Measurements from ENCODE around the gene ATP11A. TPM values are rescaled to one million over a fixed set of nuclear protein-coding genes. Genes with fewer than 3 reads are reported as not detected.

ATP11A gene
- total RNA-seq, 6 experiments from 2014 or later, result 24.3 to 57.4 (median 33.1) TPM

DNA sequence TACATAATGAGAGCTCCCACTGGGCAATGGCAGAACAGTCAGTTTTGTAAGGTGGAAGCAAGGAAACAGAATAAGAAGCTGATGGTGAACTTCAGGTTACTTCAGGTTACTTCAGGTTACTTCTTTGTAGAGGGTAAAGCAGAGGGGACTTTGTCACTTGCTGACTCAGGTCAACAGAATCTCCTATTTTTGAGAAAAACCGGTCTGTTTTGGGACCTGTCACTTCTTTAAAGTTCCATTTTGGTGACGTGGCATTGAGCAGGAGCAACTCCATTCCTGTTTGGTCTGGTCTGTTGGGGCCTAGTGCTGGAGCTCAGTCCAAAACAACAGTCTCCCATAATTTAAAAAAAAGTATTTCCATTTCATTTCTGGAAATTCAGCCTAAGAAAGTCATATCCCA, 29.7 kb downstream of the ATP11A start:
- WGBS (ENCODE audit: insufficient coverage, low coverage, low lambda C conversion rate, missing lambda C conversion rate), result 58% methylated on average over 2 of the region's 2 CpGs
- no peak for TF ChIP-seq POLR2A (IDR thresholded peaks at IDR 0.05)
- TF ChIP-seq, protein P1, sequence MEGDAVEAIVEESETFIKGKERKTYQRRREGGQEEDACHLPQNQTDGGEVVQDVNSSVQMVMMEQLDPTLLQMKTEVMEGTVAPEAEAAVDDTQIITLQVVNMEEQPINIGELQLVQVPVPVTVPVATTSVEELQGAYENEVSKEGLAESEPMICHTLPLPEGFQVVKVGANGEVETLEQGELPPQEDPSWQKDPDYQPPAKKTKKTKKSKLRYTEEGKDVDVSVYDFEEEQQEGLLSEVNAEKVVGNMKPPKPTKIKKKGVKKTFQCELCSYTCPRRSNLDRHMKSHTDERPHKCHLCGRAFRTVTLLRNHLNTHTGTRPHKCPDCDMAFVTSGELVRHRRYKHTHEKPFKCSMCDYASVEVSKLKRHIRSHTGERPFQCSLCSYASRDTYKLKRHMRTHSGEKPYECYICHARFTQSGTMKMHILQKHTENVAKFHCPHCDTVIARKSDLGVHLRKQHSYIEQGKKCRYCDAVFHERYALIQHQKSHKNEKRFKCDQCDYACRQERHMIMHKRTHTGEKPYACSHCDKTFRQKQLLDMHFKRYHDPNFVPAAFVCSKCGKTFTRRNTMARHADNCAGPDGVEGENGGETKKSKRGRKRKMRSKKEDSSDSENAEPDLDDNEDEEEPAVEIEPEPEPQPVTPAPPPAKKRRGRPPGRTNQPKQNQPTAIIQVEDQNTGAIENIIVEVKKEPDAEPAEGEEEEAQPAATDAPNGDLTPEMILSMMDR (IDR thresholded peaks at IDR 0.05), result no peak
- no peak for DNase-seq

DNA sequence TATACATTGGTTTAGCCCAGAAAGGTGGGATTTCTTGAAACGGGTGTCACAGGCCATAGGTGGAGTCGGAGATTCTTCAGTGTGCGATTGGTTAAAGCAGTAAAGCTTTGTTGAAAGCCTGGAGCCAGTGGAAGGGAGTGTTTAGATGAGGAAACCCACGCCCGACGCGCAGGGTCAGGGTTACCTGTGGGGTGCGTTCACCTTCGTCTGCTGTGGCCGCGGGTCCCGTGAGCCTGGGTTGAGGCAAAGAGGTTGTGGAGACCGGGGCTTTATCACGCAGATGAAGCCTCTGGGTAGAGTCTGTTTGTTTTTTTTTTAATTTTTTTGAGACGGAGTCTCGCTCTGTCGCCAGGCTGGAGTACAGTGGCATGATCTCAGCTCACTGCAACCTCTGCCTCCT, 30.4 kb downstream of the ATP11A start:
- ATAC-seq, result no peak
- Histone ChIP-seq H3K4me1 (peaks cover 0 to 6% (median 2%) of the 10 kb centered on the region in 4 donors), H3K4me3 (no peak overlapping the region), H3K27me3 (no peaks in the 10 kb centered on the region), H3K27ac (no peak overlapping the region), H3K36me3 (no peaks in the 10 kb centered on the region), H3K9me3 (no peaks in the 10 kb centered on the region)
- 95% methylated on average over 14 of the region's 17 CpGs for WGBS (ENCODE audit: insufficient coverage, low coverage, low lambda C conversion rate, missing lambda C conversion rate)
- no peak for TF ChIP-seq POLR2A (IDR thresholded peaks at IDR 0.05)
- TF ChIP-seq, protein P1 (IDR thresholded peaks at IDR 0.05), result no peak
- intact Hi-C loops (cut with DNase I), result no loop called here
- DNase-seq, result no peak

More for the DNA sequence above, 29.7 kb downstream of the ATP11A start:
- Histone ChIP-seq H3K4me3 (no peak overlapping the region), H3K27ac (no peak overlapping the region), H3K27me3 (no peaks in the 10 kb centered on the region), H3K4me1 (peaks cover 0 to 6% (median 2%) of the 10 kb centered on the region in 4 donors), H3K9me3 (no peaks in the 10 kb centered on the region), H3K36me3 (no peaks in the 10 kb centered on the region)
- ATAC-seq, result no peak
- intact Hi-C loops (cut with DNase I), result no loop called here

DNA sequence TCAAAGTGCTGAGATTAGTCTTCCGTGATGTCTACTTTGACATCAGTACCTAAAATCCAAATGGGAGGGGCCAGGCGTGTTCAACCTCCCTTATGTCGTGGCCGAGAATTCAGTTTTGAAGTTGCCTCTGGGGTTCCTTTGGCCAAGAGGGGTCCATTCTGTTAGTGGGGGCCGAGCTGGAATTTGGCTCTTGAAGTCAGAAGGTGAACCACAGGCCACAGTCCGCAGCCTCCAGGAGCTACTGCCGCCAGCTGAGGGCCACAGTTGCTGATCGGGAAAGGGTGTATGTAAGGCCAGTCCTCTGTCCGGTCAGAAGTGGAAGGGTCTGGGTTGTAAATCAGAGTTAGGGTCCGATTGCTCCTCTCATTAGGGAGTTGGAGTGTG, 31.0 kb downstream of the ATP11A start:
- DNase-seq, result no peak
- no peak for TF ChIP-seq POLR2A (IDR thresholded peaks at IDR 0.05)
- TF ChIP-seq, protein P1 (IDR thresholded peaks at IDR 0.05), result no peak
- Histone ChIP-seq H3K27me3 (no peaks in the 10 kb centered on the region), H3K9me3 (no peaks in the 10 kb centered on the region), H3K27ac (peak overlapping the region in 1 of 3 donors; percentile 59), H3K4me3 (no peak overlapping the region), H3K4me1 (peaks cover 0 to 11% (median 2%) of the 10 kb centered on the region in 4 donors), H3K36me3 (no peaks in the 10 kb centered on the region)
- WGBS (ENCODE audit: insufficient coverage, low coverage, low lambda C conversion rate, missing lambda C conversion rate), result 93% methylated on average over 8 of the region's 10 CpGs
- ATAC-seq, result no peak
- intact Hi-C loops (cut with DNase I), result no loop called here

DNA sequence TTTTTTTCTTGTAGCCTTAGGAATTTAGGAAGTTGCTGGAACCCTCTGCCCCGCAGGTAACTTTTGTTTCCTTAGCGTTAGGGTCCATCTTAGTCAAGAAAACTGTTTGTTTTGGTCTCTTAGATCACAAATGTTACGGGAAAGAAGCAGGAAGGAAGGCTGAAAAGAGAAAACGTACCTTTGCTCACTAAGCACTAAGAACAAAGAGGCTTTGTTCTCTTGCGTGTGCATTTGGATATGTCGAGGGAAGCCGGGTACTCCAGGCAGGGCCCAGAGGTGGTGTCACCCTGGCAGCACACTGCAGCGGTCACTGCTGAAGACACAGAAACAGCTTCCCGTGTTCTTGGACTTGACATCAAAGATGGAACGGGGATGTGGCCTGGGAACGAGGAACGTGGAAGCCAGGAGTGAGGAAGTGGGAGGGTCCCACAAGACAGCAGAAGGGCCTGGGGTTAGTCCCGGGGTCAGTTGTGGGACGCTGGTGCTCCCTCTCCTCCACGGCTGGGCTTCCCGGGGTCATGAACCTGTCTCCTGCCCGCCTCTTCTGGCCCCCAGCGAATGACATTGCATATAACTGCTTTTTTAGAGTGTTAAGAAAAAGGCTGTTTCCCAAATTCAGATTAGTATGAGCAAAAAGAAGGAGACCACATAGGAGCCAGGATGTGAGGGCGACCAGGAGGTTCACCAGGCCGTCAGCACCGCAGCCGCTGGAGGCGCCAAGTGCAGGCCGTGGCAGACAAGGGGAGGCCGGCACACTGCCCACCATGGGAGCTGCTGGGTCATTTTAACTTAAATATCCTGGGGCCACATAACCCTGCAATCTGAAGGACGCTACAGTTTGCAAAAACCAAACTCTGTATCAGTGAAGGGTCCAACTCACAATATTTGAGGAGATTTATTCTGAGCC, 31.6 kb downstream of the ATP11A start:
- no peak for TF ChIP-seq POLR2A (IDR thresholded peaks at IDR 0.05)
- TF ChIP-seq, protein P1 (IDR thresholded peaks at IDR 0.05), result no peak
- H3K27me3 ChIP-seq, result no peaks in the 10 kb centered on the region
- WGBS (ENCODE audit: insufficient coverage, low coverage, low lambda C conversion rate, missing lambda C conversion rate), result 70% methylated on average over 20 of the region's 26 CpGs
- intact Hi-C loops (cut with DNase I), result no loop called here
- H3K27ac ChIP-seq, result peak overlapping the region; percentile 39 to 80 (median 59)
- DNase-seq, result no peak
- no peak overlapping the region for H3K4me3 ChIP-seq
- H3K4me1 ChIP-seq, result peaks cover 0 to 11% (median 2%) of the 10 kb centered on the region in 4 donors
- ATAC-seq, result peak; percentile 26 to 51 (median 47)
- H3K36me3 ChIP-seq, result no peaks in the 10 kb centered on the region
- H3K9me3 ChIP-seq, result no peaks in the 10 kb centered on the region
